K562 treated with DMSO at 1 percent for 24 hours (cell line): ENCODE measurements around the gene VSTM4. TPM values are rescaled to one million over a fixed set of nuclear protein-coding genes. Genes with fewer than 3 reads are reported as not detected.

Experiments
- total RNA-seq: library from RNA; unstranded; fragments of 300-600 nt; gene quantifications from 2 replicates; pipeline ENCODE4 v1.2.3, GENCODE V29; 2022; ENCODE audit warnings: low read depth; ENCODE audit not compliant: insufficient read depth

Gene VSTM4, protein sequence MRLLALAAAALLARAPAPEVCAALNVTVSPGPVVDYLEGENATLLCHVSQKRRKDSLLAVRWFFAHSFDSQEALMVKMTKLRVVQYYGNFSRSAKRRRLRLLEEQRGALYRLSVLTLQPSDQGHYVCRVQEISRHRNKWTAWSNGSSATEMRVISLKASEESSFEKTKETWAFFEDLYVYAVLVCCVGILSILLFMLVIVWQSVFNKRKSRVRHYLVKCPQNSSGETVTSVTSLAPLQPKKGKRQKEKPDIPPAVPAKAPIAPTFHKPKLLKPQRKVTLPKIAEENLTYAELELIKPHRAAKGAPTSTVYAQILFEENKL
- total RNA-seq: 5.5 and 5.6 TPM in 2 replicates

DNA sequence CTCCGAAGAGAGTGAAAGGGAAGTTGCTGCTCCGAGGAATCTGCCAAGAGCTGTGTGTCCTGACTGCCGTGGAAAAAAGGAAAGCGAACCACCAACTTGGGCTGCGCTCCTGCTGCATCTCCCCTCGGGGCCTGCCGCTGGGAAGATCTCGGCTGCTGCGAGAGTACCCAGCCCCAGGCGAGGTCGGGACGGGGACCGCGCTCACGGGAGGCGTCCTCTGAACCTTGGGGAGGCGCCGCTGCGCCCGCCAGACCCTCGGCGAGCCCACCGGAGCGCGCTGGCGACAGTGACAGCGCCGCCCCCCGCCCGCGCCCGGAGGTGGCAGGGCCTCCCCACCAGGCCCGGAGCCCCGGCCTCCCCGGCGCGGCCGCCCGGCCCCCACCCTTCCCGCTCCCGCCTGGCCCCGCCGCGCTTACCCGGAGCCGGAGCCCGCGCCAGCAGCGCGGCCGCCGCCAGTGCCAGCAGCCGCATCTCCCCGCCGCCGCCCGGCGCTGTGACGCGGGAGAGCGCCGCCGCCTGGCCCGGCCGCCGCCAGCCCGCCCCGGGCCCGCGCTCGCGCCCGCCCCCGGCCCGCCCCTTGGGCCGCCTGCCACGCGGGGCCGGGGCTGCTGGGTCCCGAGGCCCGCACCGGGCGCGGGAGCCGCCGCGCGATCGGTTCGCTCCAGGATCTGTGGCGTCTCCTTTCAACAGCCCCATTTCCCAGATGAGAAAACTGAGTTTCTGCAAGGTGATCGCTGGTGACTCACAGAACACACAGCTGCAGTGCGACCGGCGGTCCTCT is at the start of gene VSTM4:
VSTM4 (minus strand) TSS at position 508 of the 781 bp plus-strand sequence; CDS start at position 471, 37 bp downstream.

DNA sequence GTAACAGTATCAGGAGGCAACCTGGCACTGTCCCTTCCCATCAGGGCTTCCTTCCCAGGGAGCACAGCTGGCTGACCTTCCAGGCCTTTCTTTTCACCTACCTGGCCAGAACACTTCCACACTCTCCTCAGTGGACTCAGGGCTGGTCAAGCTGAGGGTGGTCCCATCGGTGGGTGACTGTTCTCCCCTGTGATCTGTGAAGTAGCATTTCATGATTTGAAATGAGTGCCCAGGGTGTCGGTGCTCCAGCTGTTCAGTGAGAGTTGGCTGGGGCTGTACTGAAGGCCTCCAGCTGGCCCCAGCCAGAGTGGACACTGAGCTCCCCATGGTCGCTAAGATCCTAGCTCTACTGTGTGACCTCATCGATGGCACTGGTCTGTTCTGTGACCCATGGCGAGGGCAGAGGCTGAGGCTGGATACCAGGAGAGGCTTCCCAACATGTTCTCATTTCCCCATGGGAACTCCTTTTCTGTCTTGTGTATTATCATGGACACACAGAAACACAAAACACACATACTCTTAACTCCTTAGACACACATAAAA is 18.5 kb upstream of the VSTM4 start, which contains the start of gene FAM170B:
FAM170B (minus strand) TSS at position 316 of the 543 bp plus-strand sequence; CDS start at position 213, 103 bp downstream.

Other genes starting within 250 kb of the VSTM4 start
- not detected in 2 replicates for gene LRRC18, start 175.7 kb downstream of the VSTM4 start, total RNA-seq
- gene FAM170B, start 18.5 kb upstream of the VSTM4 start, total RNA-seq: 0.28 TPM in 1 of 2 replicates, not detected in the other
- gene TMEM273, start 72.9 kb upstream of the VSTM4 start, total RNA-seq: 144 and 152 TPM in 2 replicates
- 0.95 and 1.1 TPM in 2 replicates for gene C10orf71, start 183.6 kb upstream of the VSTM4 start, total RNA-seq